K562 (cell line): Measurements from ENCODE around the gene NOSTRIN. TPM values are rescaled to one million over a fixed set of nuclear protein-coding genes. Genes with fewer than 3 reads are reported as not detected.
"Not testable (repeated sequence)": the region's sequence is repeated elsewhere in the genome, so short reads cannot be mapped to it uniquely, and the experiment has no call there.

Experiments used
- ATAC-seq: fragments of 200-7000 bp; cut with Tn5 transposase; 3 replicates; pipeline ENCODE4 v1.9.1; 2020; ENCODE audit warnings: moderate library complexity
- BruUV-seq: library from RNA; stranded (reverse); fragments of 400-500 nt; replicated peaks from 2 replicates; lab custom pipeline; 2021; lab: Mats Ljungman, UMichigan
- CTCF ChIA-PET: fragments of 300-600 bp; formaldehyde crosslinking; extraction: SDS; loops from one replicate; lab custom pipeline; 2021; ENCODE audit warnings: low intra/inter-chr PET ratio; lab: Yijun Ruan, JAX
- POLR2A ChIA-PET: fragments of 300-600, 350-650 bp; sonication (Branson Sonifier 250); formaldehyde crosslinking; extraction: SDS; loops from one replicate; lab custom pipeline; 2021; ENCODE audit warnings: antibody characterized with exemption, inconsistent platforms; lab: Yijun Ruan, JAX
- DNase-seq, 4 experiments: peaks; one replicate each; pipeline versions ENCODE4 v3.0.0 to v3.0.0-alpha.2; 2011 to 2018; ENCODE audit warnings: low spot score in 3 of 4, mixed read lengths in 3 of 4; ENCODE audit errors: extremely low read depth in 1 of 4
- FAIRE-seq: peaks from 2 replicates; lab custom pipeline; 2011; peaks lifted over from hg19 to GRCh38; lab: Jason Lieb, UNC
- H2AFZ ChIP-seq: 2 replicates; pipeline ENCODE4 v1.6.0; 2011; ENCODE audit warnings: low read depth, low read length, control low read depth, inconsistent platforms
- H3K27ac ChIP-seq: fragments of 200-600 bp; 3 replicates; pipeline ENCODE4 v1.8.0; 2011; ENCODE audit warnings: low read depth, mild to moderate bottlenecking, control low read depth, inconsistent platforms, low read length, moderate library complexity, mixed read lengths; ENCODE audit errors: extremely low read depth
- H3K27me3 ChIP-seq, 2 experiments: fragments of 300-600 bp in 1 of 2; 2 replicates in 1 of 2; 3 replicates in 1 of 2; pipeline versions ENCODE4 v1.6.0 to v1.8.0; 2011; ENCODE audit warnings: inconsistent platforms in 2 of 2, low read length in 2 of 2, mild to moderate bottlenecking in 1 of 2, mixed read lengths in 1 of 2, moderate library complexity in 1 of 2; ENCODE audit not compliant: control insufficient read depth in 2 of 2, insufficient read depth in 2 of 2
- H3K36me3 ChIP-seq: fragments of 300-600 bp; 3 replicates; pipeline ENCODE4 v1.8.0; 2011; ENCODE audit warnings: mild to moderate bottlenecking, low read length, inconsistent platforms; ENCODE audit not compliant: control insufficient read depth, insufficient read depth
- H3K4me1 ChIP-seq, 2 experiments: fragments of 200-600 bp in 1 of 2; replicated peaks in 1 of 2; 2 replicates in 1 of 2; 3 replicates in 1 of 2; pipeline versions ENCODE4 v1.5.1 to v1.8.0; 2011; ENCODE audit warnings: inconsistent platforms in 2 of 2, low read length in 2 of 2, mild to moderate bottlenecking in 1 of 2, mixed read lengths in 1 of 2, moderate library complexity in 1 of 2; ENCODE audit not compliant: control insufficient read depth in 2 of 2, insufficient read depth in 2 of 2
- H3K4me2 ChIP-seq: 2 replicates; pipeline ENCODE4 v1.6.1; 2011; ENCODE audit warnings: low read length, control low read depth, inconsistent platforms, mixed read lengths; ENCODE audit not compliant: insufficient read depth
- H3K4me3 ChIP-seq: fragments of 200-600 bp; sonication (generic), shearing (Covaris generic); 2 replicates; pipeline ENCODE4 v1.5.1; 2016; ENCODE audit warnings: control low read depth, inconsistent platforms
- H3K79me2 ChIP-seq: fragments of 200-600 bp; 3 replicates; pipeline ENCODE4 v1.8.0; 2011; ENCODE audit warnings: low read length, inconsistent platforms; ENCODE audit not compliant: control insufficient read depth, insufficient read depth
- H3K9ac ChIP-seq, 2 experiments: 2 replicates each; pipeline versions ENCODE4 v1.6.0 to v1.6.1; 2011; ENCODE audit warnings: low read depth in 2 of 2, low read length in 2 of 2, control low read depth in 1 of 2, inconsistent platforms in 1 of 2, mild to moderate bottlenecking in 1 of 2, mixed read lengths in 1 of 2; ENCODE audit not compliant: insufficient read depth in 1 of 2
- H3K9me1 ChIP-seq: one replicate; pipeline ENCODE4 v1.6.0; 2011; ENCODE audit warnings: inconsistent platforms, mild to moderate bottlenecking, low read length, moderate library complexity; ENCODE audit not compliant: control insufficient read depth, insufficient read depth
- H3K9me3 ChIP-seq: replicated peaks from 2 replicates; pipeline ENCODE4 v1.5.1; 2011; ENCODE audit warnings: low read depth, low read length, inconsistent platforms; ENCODE audit not compliant: control insufficient read depth, insufficient read depth
- H4K20me1 ChIP-seq: replicated peaks from 2 replicates; pipeline ENCODE4 v1.6.1; 2011; ENCODE audit warnings: low read length, inconsistent platforms, mixed read lengths; ENCODE audit not compliant: control insufficient read depth, insufficient read depth
- AFF1 ChIP-seq, 2 experiments: fragments of 450-650 bp; IDR thresholded peaks; 2 replicates each; pipeline ENCODE4 v1.6.1; 2018; ENCODE audit warnings: mild to moderate bottlenecking in 2 of 2, low read depth in 1 of 2; ENCODE audit not compliant: partially characterized antibody in 2 of 2
- WGBS: fragments of 100-300 bp; shearing (Covaris generic); methylation state at CpG from one replicate; pipeline ENCODE4 v1.1.6; 2016; ENCODE audit warnings: low coverage, mixed read lengths; ENCODE audit not compliant: insufficient coverage; ENCODE audit errors: missing lambda C conversion rate; 5-methylcytosine and 5-hydroxymethylcytosine counted together
- in situ Hi-C: fragments of 300-500 bp; cut with MboI; formaldehyde crosslinking; loops from 4 replicates; pipeline ENCODE4 v1.15.0; 2018; ENCODE audit warnings: inconsistent platforms, mixed read lengths
- intact Hi-C: fragments of 100-400 bp; cut with micrococcal nuclease; formaldehyde crosslinking; loops from 2 replicates; pipeline ENCODE4 v1.14.2; 2022
- polyA plus RNA-seq, 8 experiments: library from polyadenylated mRNA; depleted of rRNA in 4 of 8; stranded (reverse) in 5 of 8; unstranded in 3 of 8; fragments of >200 nt; fragmentation: Nextera tagmentation in 2 of 8; fragmentation: Illumina TruSeq in 1 of 8; extraction: Ambion mirVana in 2 of 8; extraction: Trizol in 1 of 8; gene quantifications; 2 replicates each; pipeline versions ENCODE4 v1.2.1 to v1.2.3, GENCODE V29; 2011 to 2014; ENCODE audit warnings: inconsistent platforms in 1 of 8, missing spikeins in 1 of 8
- total RNA-seq, 7 experiments: library from RNA; depleted of rRNA in 6 of 7; stranded (reverse); fragments of >200 nt in 6 of 7; fragmentation: Illumina TruSeq in 2 of 7; extraction: Trizol in 2 of 7; gene quantifications; 2 replicates each; pipeline versions ENCODE4 v1.2.1 to v1.2.3, GENCODE V29; 2011 to 2021; ENCODE audit warnings: low replicate concordance in 1 of 7

Gene NOSTRIN
- total and polyA plus RNA-seq, 9 of the 15 experiments (the other 6 are each of a cell fraction or from before 2014, with no cell fraction given), result 26.7 to 82.9 (median 56.3) TPM

GRCh38 chr2:168870369-168870768, 67.9 kb downstream of the NOSTRIN start:
- WGBS, result 100% methylated on average over 1 of the region's 1 CpG
- H3K4me3 ChIP-seq, result not testable (repeated sequence)

More at GRCh38 chr2:168870369-168870768, 67.9 kb downstream of the NOSTRIN start:
- H4K20me1 ChIP-seq, H3K9ac ChIP-seq, BruUV-seq, ATAC-seq, DNase-seq, H3K27ac ChIP-seq, in situ Hi-C loops, H2AFZ ChIP-seq, H3K4me1 ChIP-seq, H3K79me2 ChIP-seq, CTCF ChIA-PET, H3K27me3 ChIP-seq, FAIRE-seq, POLR2A ChIA-PET, H3K9me3 ChIP-seq, intact Hi-C loops, H3K9me1 ChIP-seq, H3K4me2 ChIP-seq: not testable (repeated sequence)
- H3K36me3 ChIP-seq, result peaks cover 41% of the 10 kb centered on the region
- TF ChIP-seq AFF1 (IDR thresholded peaks at IDR 0.05; ENCODE audit: low read depth in 1 of 2, partially characterized antibody in 2 of 2), result peak in 1 of 2 experiments; percentile 94
